ENCODE data around the gene SH3PXD2A. TPM values are rescaled to one million over a fixed set of nuclear protein-coding genes. Genes with fewer than 3 reads are reported as not detected.

SH3PXD2A gene
- total RNA-seq, 2 experiments from 2014 or later: 6.9 to 7.0 TPM

- H3K4me3 Mint-ChIP-seq: no peak overlapping the region
- TF ChIP-seq CTCF (IDR thresholded peaks at IDR 0.05): no peak
- no peaks in the 10 kb centered on the region for H3K27me3 ChIP-seq (ENCODE audit: control insufficient read depth in 1 of 2, insufficient read depth in 2 of 2, low read length in 2 of 2)
- CTCF ChIA-PET: interaction anchor here (1.1 kb wide), 1 partner anchor 13 kb away, joined by 3 read pairs; no protein-coding TSS in a partner anchor
- no peaks in the 10 kb centered on the region for H3K9me3 Mint-ChIP-seq
- peak overlapping the region in 1 of 2 donors; percentile 49 for H3K27ac ChIP-seq (ENCODE audit: low read depth in 1 of 2, low read length in 2 of 2)
- H3K4me1 Mint-ChIP-seq (ENCODE audit: low read depth): peaks cover 35% of the 10 kb centered on the region
- H3K36me3 ChIP-seq (ENCODE audit: insufficient read depth, low read length): peaks cover 89% of the 10 kb centered on the region
- peak overlapping the region; percentile 75 for H3K27ac Mint-ChIP-seq
- H3K27me3 Mint-ChIP-seq: no peaks in the 10 kb centered on the region
- H3K36me3 Mint-ChIP-seq (ENCODE audit: low read depth): peaks cover 98% of the 10 kb centered on the region
- ATAC-seq (ENCODE audit: poor library complexity) (no peak), DNase-seq (no peak)
- H3K9me3 ChIP-seq (ENCODE audit: control insufficient read depth in 1 of 2, insufficient read depth in 1 of 2, low read length in 2 of 2): no peaks in the 10 kb centered on the region
- peaks cover 35% of the 10 kb centered on the region for H3K4me1 ChIP-seq (ENCODE audit: insufficient read depth, low read length)
- POLR2A ChIA-PET: interaction anchor here (1.2 to 1.6 kb wide), 4 partner anchors 20 to 227 kb away, joined by 4 to 5 read pairs (median 5); partner anchors contain the start of genes SFR1 and STN1
- H3K4me3 ChIP-seq (ENCODE audit: low read length): no peak overlapping the region
- intact Hi-C loops (cut with DNase I, micrococcal nuclease): loop anchor here in 1 of 2 experiments (5.0 kb wide), 1 partner anchor 73 kb away; the partner anchor contains the start of gene SLK
These were observed 39.1 kb upstream of the SH3PXD2A start for GRCh38 chr10:103894441-103894864.

GRCh38 chr10:103893817-103894216 is 38.4 kb upstream of the SH3PXD2A start:
- peaks cover 98% of the 10 kb centered on the region for H3K36me3 Mint-ChIP-seq (ENCODE audit: low read depth)

GRCh38 chr10:103892181-103892580 is 36.8 kb upstream of the SH3PXD2A start:
- intact Hi-C loops (cut with DNase I, micrococcal nuclease): loop anchor here in 1 of 2 experiments (5.0 kb wide), 1 partner anchor 75 kb away; the partner anchor contains the start of gene SLK
- H3K36me3 ChIP-seq (ENCODE audit: insufficient read depth, low read length): peaks cover 87% of the 10 kb centered on the region
- no peak overlapping the region for H3K4me3 Mint-ChIP-seq
- no peaks in the 10 kb centered on the region for H3K27me3 Mint-ChIP-seq
- CTCF ChIA-PET: no interaction called here
- H3K27ac Mint-ChIP-seq: no peak overlapping the region
- no peak for DNase-seq
- POLR2A ChIA-PET: no interaction called here
- no peak for TF ChIP-seq CTCF (IDR thresholded peaks at IDR 0.05)
- H3K27ac ChIP-seq (ENCODE audit: low read depth in 1 of 2, low read length in 2 of 2): no peak overlapping the region
- peaks cover 40% of the 10 kb centered on the region for H3K4me1 ChIP-seq (ENCODE audit: insufficient read depth, low read length)
- no peaks in the 10 kb centered on the region for H3K27me3 ChIP-seq (ENCODE audit: control insufficient read depth in 1 of 2, insufficient read depth in 2 of 2, low read length in 2 of 2)
- no peak for ATAC-seq (ENCODE audit: poor library complexity)
- H3K4me1 Mint-ChIP-seq (ENCODE audit: low read depth): peaks cover 44% of the 10 kb centered on the region
- peaks cover 98% of the 10 kb centered on the region for H3K36me3 Mint-ChIP-seq (ENCODE audit: low read depth)
- H3K9me3 ChIP-seq (ENCODE audit: control insufficient read depth in 1 of 2, insufficient read depth in 1 of 2, low read length in 2 of 2): no peaks in the 10 kb centered on the region
- no peaks in the 10 kb centered on the region for H3K9me3 Mint-ChIP-seq
- H3K4me3 ChIP-seq (ENCODE audit: low read length): no peak overlapping the region

More at GRCh38 chr10:103893817-103894216, 38.4 kb upstream of the SH3PXD2A start:
- Mint-ChIP-seq H3K27ac (peak overlapping the region; percentile 75), H3K9me3 (no peaks in the 10 kb centered on the region), H3K4me1 (ENCODE audit: low read depth) (peaks cover 39% of the 10 kb centered on the region), H3K4me3 (no peak overlapping the region), H3K27me3 (no peaks in the 10 kb centered on the region)
- DNase-seq (no peak), ATAC-seq (ENCODE audit: poor library complexity) (no peak)
- peaks cover 37% of the 10 kb centered on the region for H3K4me1 ChIP-seq (ENCODE audit: insufficient read depth, low read length)
- H3K36me3 ChIP-seq (ENCODE audit: insufficient read depth, low read length): peaks cover 89% of the 10 kb centered on the region
- no peak overlapping the region for H3K4me3 ChIP-seq (ENCODE audit: low read length)
- POLR2A ChIA-PET: interaction anchor here (1.6 kb wide), 1 partner anchor 21 kb away, joined by 5 read pairs; no protein-coding TSS in a partner anchor
- no peaks in the 10 kb centered on the region for H3K9me3 ChIP-seq (ENCODE audit: control insufficient read depth in 1 of 2, insufficient read depth in 1 of 2, low read length in 2 of 2)
- CTCF ChIA-PET: no interaction called here
- H3K27me3 ChIP-seq (ENCODE audit: control insufficient read depth in 1 of 2, insufficient read depth in 2 of 2, low read length in 2 of 2): no peaks in the 10 kb centered on the region
- intact Hi-C loops (cut with DNase I, micrococcal nuclease): loop anchor here in 1 of 2 experiments (5.0 kb wide), 1 partner anchor 73 kb away; the partner anchor contains the start of gene SLK
- H3K27ac ChIP-seq (ENCODE audit: low read depth in 1 of 2, low read length in 2 of 2): peak overlapping the region in 1 of 2 donors; percentile 49
- no peak for TF ChIP-seq CTCF (IDR thresholded peaks at IDR 0.05)
